ENCODE results near the gene PCMTD2.
"Not testable (repeated sequence)": the region's sequence is repeated elsewhere in the genome, so short reads cannot be mapped to it uniquely, and the experiment has no call there.

The PCMTD2 gene

DNA sequence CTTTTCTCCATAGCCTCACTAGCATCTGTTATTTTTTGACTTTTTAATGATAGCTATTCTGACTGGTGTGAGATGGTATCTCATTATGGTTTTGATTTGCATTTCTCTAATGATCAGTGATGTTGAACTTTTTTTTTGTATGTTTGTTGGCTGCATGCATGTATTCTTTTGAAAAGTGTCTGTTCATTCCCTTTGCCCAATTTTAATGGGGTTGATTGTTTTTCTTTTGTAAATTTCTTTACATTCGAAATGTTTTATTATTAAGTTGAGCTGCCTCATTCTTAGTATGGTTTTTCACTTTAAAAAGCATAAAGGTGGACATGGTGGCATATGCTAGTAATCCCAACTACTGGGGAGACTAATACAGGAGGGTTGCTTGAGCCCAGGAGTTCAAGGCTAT, 58.2 kb downstream of the PCMTD2 start:
- not testable (repeated sequence) for DNase-seq

DNA sequence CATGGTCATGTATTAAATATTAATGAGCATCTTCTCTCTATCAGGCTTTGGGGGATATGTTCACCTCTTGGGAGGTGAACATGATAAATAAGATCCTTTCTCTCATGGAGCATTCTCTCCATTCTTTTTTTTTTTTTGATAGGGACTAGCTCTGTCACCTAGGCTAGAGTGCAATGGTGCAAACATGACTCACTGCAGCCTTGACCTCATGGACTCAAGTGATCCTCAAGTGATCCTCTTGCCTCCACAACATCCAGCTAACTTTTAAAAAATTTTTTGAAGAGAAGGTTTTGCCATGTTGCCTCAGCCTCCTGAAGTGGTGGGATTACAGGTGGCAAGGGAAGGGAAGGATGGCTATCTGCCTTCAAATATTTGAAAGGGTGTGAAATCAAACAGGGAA, 59.8 kb downstream of the PCMTD2 start:
- not testable (repeated sequence) for DNase-seq

DNA sequence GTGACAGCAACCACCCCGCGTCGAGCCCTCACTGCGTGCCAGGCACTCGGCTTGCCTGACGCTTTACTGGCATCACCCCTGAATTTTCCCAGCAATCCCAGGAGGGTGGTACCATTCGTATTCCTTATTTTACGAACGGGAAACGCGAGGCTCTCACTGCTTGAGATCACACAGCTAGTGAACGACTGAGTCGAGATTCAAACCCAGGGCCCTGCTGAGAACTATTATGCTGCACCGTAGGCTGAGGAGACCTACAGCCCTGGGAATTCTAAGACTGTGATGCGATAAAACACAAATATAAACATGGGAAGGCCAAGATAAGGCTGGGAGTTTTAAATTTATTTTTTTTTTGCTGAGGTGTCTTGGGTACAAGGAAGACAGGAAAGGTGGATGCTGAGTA, 60.3 kb downstream of the PCMTD2 start:
- DNase-seq: not testable (repeated sequence)

DNA sequence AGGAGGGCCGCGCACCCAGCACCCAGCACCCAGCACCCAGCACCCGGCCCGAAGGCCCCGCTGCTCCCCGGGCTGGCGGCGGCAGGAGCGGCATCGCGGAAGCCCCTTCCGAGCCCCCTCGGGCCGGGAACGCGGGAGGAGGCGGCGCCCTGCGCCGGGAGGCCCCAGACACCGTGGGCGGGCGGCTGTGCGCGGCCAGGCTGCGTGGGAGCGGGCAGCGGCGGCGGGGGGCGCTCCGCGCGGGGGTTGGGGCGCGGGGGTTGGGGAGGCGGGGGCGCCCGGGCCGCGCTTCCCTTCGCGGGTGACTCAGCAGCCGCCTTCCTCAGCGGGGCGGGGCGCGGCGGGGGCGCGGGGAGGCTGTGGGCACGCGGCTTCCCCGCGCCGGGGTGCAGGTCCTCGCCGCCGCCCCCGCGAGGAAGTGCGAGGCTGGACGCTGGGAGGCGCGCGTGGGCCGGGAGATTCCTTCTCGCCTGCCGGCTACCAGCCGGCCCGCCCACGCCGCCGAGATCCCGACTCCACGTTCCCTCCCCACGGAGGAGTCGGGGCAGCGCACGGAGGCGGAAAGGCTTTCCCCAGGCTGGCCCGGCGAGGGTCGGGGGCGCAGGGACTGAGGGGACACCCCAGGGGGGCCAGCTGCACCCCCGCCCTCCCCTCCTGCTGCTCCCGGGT, 61.0 kb downstream of the PCMTD2 start:
- DNase-seq: not testable (repeated sequence)

DNA sequence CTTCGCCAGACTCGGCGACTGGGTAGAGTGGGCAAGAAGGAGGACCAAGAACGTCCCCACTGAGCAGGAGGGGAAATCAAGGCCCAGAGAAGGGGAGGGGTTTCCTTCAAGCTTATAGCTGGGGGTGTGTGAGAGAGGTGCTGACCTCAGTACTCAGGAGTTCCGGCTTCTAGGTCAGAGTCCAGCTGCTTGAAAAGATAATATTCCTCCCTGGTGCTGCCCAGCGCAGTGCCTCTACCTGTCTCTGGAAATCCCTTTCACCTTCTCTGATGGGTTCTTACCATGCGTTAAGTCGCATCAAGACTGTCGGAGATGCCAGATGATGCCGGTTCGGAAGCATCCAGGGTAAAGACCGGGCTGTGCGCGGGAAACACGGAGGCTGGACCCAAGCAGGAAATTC, 61.8 kb downstream of the PCMTD2 start:
- DNase-seq: not testable (repeated sequence)

DNA sequence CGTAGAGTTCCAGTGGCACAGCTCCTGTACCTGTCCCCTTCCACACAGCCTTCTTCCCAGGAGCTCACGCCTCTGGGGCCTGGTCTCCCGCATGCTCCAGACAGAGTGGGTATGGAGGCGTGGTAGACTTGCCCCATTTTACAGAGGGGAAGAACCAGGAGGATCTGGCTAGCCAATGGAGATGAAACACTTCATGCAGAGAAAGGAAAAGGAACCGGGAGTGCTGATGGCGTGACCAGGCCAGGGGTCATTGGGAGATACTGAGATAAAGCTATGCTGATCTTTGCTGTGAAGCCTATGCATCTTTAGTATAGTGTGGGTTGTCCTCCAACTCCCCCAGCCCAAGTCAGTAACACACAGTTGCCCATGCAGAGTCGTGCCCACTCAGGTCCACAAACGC, 62.5 kb downstream of the PCMTD2 start:
- DNase-seq: not testable (repeated sequence)

DNA sequence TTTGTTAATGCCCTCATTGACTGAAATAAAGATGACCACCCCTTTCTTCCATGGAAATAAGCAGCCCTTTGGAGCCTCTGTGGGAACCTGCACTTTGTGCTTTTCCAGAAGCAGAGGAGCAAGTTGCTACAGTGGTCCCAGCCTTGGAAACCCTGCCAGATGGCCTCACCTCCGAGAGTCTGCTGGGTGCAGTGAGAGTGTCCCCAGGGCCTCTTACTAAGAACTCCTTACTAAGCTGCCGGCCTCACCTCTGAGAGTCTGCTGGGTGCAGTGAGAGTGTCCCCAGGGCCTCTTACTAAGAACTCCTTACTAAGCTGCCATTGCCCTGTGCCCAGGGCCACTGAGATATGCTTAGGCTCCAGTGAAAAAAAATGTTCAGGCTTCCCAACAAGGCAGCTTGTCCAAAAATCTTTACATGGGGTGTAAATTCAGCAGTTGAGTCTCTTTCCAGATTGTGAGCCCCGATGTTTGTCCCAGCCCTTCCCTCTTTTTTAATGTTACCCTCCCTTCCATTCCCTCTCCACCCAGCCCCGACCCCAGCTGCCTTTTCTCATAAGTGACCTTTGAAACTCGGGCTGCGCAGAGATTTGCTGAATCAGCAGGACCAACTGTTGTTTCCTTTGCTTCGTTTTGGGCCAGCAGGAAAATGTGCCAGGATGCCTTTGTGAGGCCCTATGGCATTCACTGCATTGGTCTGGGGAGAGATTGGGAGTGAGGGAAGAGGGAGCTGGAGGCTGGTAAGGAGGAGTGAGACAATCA, 66.7 kb downstream of the PCMTD2 start:
- not testable (repeated sequence) for DNase-seq
